NOMO-1 treated with dmso at 0.1 percent for 144 hours (cell line): ENCODE data around the gene ZNF81.
A peak's percentile ranks its signal among the peaks of the same experiment; 100 is the strongest.
"Not testable (repeated sequence)": the region's sequence is repeated elsewhere in the genome, so short reads cannot be mapped to it uniquely, and the experiment has no call there.

Source experiments
- DNase-seq: peaks from one replicate; lab custom pipeline; 2025; ENCODE audit not compliant: unreplicated experiment; lab: John Stamatoyannopoulos, UW

The ZNF81 gene

DNA sequence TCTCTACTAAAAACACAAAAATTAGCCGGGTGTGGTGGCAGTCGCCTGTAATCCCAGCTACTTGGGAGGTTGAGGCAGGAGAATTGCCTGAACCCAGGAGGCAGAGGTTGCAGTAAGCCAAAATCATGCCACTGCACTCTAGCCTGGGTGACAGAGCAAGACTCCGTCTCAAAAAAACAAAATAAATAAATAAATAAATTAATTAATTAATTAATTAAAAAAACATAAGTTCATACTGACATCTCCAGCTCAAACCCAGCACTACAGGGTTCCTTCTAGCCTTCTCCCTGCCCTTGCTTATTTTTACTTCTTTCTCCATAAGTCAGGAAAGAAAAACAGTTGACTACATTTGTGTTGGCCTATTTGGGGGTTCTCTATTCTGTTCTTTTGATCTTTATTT, 95.3 kb downstream of the ZNF81 start:
- DNase-seq = not testable (repeated sequence)

- no peak for DNase-seq
Measured at GRCh38 chrX:47933946-47934345, 97.2 kb downstream of the ZNF81 start.

DNA sequence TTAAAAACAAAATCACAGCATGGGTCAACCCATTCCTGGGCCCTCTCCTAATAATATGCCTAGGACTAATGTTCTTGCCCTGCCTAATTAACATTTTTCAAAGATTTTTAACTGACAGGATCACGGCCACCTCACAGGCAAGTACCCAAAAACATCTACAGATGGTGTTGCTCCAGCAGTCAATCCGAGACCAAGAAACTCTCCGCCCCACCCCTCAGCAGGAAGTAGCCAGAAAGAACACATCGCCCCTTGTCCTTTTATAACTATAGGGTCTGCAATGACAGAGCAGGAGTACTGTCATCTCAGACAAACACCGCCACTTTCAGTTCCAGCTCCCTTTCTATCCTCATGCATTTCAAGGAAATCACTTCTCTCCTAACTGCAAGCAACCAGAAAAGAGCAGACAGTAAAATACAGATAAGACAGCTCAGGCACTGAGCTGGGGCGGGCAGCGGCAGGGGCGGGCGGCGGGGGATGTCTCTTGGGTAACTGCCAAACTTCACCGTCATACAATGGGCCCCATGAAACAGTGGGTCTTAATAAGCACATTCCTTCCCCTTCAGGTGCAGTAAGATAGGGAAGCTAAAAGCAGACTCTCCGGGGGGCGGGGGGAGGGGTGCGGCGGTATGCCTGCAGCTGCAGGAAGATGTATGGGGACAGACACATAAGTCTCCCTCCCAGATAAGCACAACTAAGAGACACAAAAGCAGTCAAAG, 99.7 kb downstream of the ZNF81 start:
- no peak for DNase-seq

DNA sequence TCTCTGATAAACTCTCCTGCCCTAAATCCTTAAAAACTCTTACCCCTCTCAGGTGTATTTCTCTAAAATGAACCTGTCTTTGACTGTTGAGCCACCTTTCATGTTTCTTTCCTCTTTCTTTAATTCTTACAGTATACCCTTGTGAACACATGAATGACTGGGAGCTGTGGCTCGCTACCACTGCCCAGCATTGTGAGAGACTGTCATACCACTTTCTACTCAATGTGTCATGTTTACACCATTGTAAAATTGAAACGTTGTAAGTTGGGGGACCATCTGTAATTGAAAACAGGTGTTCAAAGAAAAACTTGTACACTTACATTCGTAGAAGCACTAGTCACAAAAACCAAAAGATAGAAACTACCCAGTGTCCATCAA, 100.2 kb downstream of the ZNF81 start:
- DNase-seq = no peak

DNA sequence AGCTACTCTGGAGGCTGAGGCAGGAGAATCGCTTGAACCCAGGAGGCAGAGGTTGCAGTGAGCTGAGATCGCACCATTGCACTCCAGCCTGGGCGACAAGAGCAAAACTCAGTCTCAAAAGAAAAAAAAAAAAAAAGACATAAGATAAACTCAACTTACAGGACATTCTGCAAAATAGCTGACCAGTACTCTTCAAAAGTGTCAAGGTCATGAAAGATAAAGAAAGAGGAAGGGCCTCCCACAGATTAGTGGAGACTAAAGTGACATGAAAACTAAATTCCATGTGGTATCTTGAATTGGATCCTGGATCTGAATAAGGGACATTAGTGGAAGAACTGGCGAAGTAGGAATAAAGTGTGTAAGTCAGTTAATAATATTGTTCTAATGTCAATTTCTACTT, 103.7 kb downstream of the ZNF81 start:
- DNase-seq = no peak

DNA sequence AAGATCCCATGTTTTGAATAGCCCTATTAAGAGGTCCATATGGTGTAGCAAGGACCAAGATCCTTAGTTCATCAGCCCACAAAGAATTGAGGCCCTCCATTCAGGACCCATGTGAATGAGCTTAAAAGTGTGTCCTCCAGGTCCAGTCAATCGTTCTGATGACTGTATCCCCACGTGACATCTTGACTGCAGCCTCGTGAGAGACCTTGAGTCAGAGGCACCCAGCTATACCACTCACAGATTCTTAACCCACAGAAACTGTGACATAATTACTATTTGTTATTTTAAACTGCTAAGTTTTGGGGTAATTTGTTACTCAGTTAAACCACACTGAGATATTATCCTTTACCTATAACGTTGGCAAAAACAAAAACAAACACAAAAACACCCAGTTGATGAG, 104.7 kb downstream of the ZNF81 start:
- no peak for DNase-seq

- not testable (repeated sequence) for DNase-seq
Measured at GRCh38 chrX:47955295-47955694, 118.6 kb downstream of the ZNF81 start.

- DNase-seq = no peak
Measured at GRCh38 chrX:47956016-47956415, 119.3 kb downstream of the ZNF81 start.

DNA sequence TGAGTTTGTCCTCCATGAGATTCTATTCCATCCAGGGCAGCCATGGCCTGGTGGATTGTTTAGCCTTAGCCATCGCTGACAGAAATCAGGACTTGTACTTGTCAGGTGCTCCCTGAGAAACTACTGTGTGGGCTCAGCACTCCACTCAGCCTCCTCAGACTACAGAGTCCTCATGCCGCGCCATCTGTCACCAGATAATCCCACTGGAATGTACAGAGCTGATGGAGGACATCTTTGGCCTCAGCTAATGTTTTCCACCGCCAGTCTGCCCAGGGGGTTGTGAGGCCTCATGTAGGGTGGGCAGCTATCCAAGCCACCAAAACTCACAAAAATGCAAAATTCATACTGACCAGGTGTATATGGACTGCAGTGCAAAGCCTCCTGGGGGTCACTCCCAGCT, 121.5 kb downstream of the ZNF81 start:
- not testable (repeated sequence) for DNase-seq

DNA sequence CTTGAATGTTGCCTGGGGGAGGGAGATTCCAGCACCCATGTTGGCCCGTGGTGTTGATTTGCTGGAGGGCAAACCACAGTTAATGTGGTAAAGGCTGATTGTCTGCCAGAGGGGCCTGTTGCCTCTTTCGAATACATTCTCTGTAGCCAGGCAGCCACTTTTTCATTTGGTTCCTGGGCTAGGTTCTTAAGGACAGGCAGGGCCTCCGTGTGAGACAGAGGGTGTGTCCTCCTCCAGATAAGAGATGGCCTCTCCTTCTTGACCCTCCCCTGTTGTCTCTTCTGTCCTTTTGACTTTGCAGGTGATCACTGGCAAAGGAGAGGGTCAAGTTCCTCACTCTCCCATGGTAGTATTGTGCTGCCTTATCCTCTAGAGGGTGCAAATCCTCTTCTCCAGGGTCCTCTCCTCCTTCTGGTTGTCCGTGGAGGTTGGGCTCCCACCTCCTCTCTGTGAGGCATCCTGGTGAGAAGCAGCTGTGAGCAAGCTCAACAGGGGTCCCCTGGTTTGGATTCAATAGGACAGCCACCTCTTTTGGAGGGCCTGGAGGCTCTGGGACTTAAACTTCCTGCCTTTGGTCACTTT, 122.2 kb downstream of the ZNF81 start:
- DNase-seq = no peak

DNA sequence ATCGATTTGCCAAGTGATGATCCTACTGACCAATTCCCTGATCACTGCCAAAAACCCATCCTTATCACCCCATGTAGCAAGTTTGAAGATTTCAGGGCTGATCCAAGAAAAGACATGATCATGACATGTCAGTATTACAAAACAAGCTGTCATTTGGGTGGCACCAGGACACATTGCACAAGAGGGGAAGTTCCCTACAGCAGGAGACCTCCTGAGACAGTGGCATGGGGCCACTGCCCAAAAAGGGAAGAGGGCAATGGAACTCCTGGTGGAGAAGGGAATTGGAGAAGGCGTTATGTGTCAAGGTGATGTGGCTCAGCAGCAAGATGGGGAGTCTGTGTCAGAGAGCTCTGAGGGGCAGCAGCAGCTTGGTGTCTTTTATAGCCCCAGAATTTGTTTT, 123.7 kb downstream of the ZNF81 start:
- DNase-seq = peak; percentile 5

DNA sequence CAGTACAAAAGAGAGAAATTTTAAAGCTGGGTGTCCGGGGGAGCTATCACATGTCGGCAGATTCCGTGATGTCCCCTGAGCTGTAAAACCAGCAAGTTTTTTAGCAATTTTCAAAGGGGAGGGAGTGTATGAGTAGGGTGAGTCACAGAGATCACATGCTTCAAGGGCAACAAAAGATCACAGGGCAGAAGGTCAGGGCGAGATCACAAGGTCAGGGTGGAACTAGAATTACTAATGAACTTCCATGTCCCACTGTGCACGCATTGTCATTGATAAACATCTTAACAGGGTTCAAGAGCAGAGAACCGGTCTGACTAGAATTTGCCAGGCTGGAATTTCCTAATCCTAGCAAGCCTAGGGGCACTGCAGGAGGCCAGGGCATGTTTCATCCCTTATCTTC, 125.1 kb downstream of the ZNF81 start:
- DNase-seq = not testable (repeated sequence)

- DNase-seq = not testable (repeated sequence)
Measured at GRCh38 chrX:47965526-47965925, 128.8 kb downstream of the ZNF81 start.
